Stimulated activated CD8-positive, alpha-beta memory T cell treated with anti-CD3 and anti-CD28 coated beads, Interleukin-4, amount 100 ng/mL, for 1 hour (primary cell): Measurements from ENCODE around the gene ZNF536.

Source experiments
- DNase-seq, 2 donors: peaks; one replicate each; pipeline ENCODE4 v3.0.0-alpha.2; 2020; ENCODE audit warnings: low read depth in 2 of 2, low spot score in 1 of 2

ZNF536 gene

DNA sequence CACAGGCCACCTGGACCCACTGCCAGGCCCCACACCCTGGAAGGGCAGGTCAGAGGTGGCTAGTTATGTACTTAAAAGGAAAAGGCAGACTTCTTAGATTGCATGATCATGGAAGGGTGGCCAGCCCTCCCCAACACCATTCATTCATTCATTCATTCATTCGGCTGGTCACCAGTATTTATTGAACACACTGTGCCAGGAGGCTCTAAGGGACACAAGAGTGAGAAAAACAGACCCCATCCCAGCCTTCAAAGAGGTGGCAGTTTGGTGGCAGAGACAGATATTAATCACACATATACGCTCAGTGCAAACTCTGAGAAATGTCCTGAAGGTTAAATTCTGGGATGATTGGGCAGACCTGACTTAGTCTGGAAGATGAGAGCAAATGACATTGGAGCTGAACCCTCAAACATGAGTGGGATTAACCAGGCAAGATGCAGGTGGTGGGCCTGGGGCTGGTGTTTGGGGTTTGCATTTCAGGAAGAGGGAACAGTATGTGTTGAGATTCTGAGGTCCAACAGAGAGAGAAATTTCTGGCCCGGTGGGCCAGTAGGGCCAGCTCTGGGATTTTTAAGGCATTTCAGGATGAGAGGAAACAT lies 147.5 kb downstream of the ZNF536 start:
- DNase-seq, result no peak

DNA sequence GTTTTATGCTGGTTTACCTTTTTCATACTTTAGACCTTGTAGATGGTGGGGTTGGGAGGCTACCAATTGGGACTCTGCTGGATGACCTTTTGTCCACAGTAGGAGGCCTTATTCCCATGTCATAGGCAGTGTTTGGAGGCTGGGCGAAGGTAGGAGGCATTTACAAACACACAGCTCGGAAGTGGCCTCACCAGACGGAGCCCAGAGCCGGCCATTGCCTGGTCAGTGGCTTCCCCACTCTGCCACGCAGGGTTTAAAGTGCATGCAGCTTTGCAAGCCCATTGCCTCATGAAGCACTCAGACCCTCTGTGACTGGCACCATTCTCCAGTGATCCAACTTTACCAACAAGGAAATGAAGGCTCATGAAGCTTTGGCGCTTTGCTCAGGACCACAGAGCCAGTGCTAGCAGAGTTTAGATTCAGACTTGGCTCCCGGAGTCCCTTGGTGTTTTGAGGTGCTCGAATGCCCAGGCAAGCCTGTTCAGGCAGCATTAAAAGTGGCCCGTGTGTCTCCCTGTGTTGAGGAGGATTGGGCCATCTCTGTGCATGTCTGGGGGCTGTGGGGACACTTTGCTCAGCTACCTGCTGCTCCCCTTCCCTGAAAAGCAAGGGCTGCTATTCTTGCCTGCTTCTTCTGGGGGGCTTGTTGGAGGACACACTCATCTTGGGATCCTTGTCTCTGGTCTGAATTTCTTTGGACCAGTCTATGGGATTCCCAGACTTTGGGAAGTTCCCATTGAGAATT lies 148.7 kb downstream of the ZNF536 start:
- no peak for DNase-seq

DNA sequence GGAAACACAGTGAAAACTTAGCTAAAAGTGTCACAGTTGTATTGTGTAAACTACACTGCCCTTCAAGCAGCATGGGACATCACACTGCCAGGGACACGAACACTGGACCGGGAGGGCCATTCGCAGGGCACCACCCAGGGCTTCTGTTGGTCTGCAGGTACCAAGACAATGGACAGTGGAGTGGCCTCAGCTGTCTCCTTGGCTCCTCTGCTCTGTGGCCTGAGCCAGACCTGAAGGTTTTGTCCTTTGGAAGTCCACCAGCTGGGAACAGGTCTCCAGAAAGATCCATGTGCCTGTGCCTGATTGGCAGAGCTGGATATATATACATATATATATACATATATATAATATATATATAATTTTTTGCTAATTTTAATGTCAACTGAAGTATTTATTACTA lies 149.8 kb downstream of the ZNF536 start:
- DNase-seq, result no peak

DNA sequence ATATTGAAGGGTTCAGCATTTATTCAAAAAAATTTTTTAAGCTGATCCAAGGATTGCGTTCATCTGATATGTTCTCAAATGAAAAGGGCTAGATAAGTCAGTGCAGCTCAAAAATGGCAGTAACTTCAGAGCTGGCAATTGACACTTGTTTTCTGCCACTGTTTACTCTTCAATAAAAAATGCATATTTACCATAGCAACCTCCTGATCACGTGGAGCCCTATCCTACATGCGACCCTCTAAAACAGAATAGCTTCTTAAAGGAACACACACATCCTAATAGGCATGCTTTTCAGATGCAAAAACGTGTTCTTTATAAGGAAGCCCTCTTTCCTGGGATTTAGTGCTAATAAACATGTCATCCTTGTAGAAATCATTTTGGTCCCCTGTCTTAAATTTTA lies 150.2 kb downstream of the ZNF536 start:
- DNase-seq, result no peak

DNA sequence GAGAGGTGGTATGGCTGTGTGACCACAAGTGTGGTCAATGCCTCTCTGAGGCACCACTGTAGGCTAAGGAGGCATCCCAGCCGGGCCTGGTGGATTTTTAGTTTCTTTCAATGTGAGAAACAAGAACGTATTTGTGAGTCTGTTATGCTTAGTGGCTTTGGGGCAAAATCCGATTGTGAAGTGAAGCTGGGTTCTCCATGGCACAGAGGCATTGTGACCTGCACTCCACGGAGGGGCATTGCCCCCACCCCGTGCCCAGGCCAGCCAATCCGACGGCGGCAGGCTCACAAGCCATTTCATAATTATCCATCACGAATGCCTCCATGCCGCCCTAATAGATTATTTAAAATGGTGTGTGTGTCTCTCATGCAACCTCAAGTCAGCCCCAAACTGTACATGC lies 151.6 kb downstream of the ZNF536 start:
- no peak for DNase-seq

DNA sequence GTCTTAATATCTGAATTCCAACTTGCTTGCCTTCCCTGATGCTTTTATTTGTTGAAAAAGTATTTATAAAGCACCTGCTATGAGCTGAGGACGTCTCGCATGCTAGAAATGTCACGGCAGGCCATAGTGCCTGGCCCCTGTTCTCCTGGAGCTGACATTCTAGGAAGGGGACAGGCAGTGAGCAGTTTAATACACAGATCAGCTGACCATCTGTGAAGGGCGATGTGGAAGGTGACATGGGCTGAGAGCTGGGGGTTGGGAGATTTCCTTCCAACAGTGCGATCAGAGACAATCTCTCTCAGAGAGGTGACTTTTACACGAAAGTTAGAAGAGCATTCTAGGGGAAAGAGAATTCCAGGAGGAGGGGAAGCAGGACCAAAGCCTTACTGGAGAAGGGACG lies 153.2 kb downstream of the ZNF536 start:
- DNase-seq, result no peak

DNA sequence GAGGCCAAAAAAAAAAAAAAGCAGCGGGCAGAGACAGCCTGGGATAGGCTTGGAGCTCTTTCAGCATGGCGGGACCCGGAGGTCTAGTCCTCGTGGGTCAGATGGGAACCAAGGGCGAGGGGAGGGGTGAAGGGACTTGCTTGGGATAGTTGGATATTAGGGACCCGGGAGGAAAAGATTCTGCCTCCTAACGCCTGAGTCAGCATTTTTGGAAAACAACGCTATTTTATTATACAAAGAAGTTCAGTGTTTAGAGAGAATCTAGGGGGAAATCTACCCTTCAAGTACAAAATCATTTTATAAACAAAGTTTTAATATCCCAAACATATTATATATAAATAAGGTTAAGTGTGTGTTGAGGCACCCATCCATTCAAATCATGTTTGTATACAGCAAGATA lies 156.7 kb downstream of the ZNF536 start:
- DNase-seq, result no peak

DNA sequence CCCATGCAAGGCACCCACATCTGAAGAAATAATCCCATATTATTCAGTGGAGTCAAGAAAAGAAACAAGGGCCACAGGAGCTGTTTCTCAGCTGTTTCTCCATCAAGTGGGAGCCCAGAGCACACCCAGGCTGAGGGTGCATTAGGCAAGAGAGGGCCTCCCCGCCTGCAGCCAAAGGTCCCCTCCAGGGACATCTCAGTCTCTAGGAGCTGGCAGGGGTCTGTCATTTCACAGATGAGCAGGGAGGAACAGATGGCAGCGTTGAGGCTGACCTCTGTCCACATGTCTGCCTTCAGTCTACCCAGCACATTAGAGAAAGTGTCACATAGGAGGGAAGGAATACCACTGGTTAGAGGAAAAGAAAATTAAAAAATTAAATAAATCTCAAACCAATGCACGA lies 157.7 kb downstream of the ZNF536 start:
- no peak for DNase-seq

DNA sequence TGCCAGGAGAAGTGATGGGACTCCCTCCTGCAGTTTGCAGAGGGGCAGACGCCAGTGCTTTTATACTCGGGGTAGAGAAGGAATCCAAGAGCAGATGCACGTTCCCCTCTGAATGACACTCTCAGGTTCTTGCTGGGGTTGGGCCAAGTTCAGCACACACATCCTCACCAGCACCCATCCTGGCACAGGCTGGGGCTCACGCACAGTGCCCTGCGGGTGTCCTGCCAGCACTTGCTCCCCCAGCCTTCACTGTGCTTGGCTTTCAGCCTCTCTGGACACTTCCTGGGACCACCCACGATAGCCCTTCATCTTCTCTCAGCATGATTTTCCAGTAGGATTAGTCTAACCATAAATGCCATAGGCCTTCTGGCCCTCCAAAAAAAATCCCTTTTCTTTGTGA lies 158.6 kb downstream of the ZNF536 start:
- DNase-seq, result no peak

DNA sequence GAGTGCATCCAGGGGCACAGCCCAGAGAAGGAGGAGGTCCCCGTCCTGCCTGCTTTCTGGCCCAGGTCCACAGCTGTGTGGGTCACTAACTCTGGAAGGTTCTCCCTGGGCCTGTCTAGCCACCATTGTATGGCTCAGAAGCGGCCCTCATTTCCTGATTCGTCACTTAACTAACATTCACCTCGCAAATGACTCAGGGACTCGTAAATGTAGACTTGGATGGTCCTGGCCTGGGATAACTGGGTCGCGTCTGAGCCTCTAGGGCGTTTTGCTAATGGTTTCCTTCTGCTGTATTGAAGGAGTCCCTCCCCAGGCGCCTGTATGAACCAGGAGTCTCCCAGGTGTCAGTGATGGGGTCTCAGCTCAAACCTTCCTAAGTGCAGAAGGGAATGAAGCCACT lies 162.8 kb downstream of the ZNF536 start:
- no peak for DNase-seq

DNA sequence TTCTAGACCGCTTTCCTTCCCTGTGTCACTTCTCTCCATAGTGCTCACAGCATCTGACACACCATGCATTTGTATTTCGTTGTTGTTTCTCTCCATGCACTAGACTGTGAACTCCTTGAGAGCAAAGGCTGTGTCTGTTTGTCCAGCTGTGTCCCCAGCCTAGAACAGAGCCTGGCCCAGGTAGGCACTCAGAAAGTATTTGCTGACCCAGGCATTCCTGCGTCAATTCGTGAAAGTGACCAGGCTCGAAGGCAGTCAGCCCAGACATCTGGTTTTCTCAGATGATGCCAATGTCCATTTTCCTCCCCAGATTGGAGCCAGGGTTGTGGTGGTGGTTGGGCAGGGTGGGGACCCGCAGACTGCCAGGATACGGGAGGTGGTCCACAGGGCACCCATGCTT lies 164.8 kb downstream of the ZNF536 start:
- DNase-seq, result no peak

DNA sequence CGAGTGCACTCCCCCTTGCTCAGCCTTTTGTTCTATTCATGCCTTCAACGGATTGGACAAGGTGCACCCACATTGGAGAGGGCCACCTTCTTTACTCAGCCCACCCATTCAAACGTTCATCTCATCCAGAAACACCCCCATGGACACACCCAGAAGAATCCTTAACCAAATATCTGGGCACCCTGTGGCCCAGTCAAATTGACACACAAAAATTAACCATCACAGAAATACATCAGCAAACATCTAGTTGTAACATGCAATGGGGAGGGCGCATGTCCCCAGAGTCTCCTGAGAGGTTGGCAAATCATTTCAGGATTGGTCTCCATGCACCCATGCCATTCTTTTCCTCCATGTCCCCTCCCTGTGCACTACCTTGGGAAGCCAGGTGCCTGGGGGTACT lies 167.1 kb downstream of the ZNF536 start:
- DNase-seq, result no peak

DNA sequence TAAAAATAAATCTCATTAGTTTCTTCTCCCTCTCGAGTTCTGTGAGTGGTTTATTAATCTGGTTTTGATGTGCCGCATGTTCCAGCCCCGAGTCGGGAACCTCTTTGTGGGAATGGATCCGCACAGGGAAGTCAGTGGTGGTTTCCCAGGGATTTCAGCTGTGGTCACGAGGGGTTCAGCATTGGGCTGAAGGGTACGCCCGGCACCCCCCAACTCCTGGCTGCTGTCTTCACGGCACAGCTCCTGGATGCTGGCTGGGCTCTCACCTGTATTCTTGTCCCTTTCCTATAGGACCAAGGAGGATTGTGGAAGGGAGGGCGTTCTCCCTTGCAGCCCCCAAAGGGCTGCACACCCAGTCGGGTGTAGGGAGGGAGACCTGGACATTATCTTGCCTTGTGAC lies 167.8 kb downstream of the ZNF536 start:
- DNase-seq, result no peak

DNA sequence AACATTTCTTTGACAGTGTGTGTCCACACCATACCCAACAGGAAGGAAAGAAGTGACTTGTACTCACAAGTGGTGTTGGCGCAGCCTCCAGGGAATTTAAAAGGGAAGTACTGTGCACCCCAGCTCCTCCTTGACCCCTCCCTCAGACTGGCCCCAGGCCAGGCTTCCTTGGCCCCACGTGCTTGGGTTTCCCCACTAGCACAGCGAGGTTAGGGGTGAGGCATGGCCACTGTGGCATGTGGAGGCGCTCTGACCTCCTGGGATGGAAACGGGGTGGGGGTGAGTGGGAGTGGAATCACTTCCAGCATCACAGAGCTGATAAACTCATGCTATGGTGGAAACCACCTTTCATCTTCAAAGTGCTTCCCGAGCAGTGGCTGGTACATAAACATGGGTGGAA lies 168.6 kb downstream of the ZNF536 start:
- DNase-seq, result no peak

DNA sequence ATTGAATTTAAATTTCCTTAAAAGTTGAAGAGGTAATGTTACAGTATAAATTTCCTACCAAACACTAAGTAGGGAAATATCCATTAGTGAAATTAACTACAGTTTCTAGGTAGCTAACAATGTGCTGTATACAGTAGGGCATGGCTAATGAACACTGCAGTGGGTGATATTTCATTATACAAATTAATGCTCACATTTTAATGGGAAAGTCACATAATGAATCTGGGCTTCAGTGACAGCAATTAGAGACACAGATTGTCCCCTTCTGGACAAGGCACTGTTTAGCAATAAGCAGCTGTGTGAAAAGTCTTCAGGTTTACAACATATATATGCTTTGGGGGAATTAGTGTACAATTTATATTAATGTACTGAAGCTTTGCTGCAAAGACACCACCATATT lies 169.4 kb downstream of the ZNF536 start:
- no peak for DNase-seq

DNA sequence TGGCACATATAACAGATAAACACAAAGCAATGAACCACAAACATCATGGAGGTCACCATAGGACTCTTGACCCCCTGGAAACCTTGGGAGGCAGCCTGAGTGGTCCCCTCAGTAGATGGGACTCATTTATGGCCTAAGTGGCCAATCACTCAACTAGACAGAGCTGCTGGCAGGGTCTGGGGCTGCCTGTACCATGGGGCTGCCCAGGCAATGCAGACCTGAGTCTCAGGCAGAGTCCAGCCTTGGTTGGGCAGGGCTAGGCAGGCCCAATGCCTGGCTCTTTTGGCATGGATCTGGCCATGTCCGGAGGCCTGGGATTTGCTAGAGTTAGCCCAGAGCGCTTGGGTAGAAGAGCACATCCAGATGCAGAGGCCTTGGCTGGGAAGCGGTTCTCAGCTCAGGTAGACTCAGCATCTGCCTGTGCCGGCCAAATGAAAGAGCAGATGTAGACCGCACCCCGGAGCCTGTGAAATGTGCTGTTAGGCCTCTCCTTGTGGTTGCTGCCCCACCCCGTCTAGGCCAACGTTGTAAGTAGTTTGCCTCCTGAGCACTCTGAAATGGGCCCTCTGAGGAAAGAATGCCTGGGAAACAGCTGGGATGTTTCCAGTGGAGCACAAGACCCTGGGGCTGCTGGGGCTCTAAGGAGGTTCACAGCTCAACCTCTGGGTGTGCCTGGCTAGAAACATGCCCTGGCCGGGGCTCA lies 171.2 kb downstream of the ZNF536 start:
- no peak for DNase-seq

DNA sequence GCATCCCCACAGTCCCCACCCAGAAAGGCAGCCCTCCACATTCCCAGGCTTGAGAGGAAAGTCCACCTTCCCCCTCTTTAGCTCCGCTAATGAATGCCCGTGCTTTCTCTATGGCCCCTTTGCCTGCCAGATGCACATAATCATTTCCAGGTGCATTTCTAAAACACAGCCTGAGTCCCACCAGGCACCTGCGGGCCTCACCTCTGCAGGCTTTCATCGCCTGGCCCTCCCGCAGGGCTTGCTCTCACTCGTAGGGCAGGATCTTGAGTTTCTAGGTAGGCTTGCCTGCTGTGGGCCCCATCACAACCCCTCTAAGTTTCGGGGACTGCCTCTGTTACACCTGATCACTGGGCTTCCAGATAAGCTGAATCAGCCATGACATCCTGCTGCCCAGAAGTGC lies 173.6 kb downstream of the ZNF536 start:
- DNase-seq, result no peak

DNA sequence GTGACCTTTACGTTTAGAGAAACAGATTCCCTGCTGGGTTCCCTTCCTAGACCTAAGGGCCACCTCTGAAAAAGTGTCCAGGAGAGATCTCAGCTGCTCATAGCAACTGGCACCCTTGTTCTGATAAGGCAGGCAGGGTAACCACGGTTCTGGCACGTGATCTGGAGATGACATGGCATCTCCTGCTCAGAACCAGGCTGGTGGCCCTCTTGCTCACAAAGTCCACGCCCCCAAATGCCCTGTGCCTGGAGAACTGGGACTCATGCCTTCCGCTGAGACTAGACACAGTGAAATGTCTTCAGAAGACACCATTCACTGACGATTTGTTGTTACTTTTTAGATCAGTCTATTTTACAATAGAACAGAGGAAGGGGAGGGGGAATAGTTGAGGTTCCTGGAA lies 174.1 kb downstream of the ZNF536 start:
- no peak for DNase-seq

DNA sequence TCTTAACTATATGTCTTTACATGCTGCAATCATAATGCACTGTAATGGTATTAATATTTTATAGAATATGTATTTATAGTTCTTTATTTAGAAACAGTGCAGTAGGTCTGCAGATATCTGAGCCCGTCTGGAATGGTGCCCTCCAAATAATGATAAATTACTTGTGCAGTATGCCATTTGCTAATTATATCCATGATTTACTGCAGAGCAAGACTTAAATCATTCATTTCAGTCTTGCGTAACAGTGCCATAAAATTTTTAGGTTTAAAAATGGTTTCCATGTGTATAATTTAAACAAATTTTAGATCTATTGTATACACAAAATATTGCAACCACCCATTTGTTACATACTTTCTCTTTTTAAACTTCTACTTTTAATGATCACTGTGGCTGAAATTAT lies 175.1 kb downstream of the ZNF536 start:
- DNase-seq, result no peak

DNA sequence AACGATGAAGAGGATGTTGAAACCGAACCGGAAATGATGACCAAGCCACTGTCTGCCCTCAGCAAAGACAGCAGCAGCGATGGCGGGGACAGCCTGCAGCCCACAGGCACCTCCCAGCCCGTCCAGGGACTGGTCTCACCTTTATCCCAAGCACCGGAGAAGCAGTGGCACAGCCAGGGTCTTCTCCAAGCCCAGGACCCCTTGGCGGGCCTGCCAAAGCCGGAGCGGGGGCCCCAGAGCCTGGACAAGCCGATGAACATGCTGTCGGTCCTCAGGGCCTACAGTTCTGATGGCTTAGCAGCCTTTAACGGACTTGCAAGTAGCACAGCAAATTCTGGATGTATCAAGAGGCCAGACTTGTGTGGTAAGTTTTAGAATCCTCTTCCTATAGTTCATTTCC lies 177.0 kb downstream of the ZNF536 start:
- DNase-seq, result no peak

DNA sequence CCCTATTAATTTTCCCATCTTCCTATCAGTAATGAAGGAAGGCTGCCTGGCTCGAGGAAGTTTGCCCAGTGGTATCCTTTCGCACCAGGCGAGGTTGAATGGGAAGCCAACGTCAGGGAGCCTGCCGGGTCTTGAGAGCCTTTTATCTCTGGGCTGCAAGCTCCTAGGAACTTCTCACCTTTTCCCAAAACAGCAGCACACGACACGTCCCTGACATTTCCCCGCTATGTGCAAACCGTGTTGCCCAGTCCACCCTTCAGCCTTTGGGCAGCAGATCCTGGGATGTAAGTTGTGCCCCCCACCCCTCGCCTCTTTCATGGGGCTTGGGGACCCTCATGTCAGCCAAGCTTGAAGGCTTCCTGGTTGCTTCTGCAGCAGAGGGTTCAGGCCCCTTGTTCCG lies 179.1 kb downstream of the ZNF536 start:
- DNase-seq, result no peak

DNA sequence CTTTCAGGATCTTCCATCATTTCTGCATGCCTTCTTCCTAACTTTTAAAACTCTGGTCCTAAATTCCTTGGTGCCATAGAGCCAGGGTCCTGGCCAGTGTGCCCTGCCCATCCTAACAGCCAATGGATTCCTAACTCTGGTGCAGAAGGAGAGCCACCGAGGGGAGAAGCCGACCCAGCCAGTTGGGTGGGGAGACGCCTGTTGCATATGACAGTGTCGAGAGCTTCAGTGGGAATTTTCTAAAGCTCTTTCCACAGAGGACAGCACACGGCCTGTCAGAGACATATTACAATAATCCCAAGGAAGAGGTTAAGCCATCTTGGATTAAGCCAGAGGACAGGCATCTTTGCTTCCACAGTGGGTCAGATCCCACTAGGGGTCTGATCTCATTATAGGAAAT lies 180.4 kb downstream of the ZNF536 start:
- no peak for DNase-seq
